HUES64 (cell line): Measurements from ENCODE around the gene ACSL4. TPM values are rescaled to one million over a fixed set of nuclear protein-coding genes. Genes with fewer than 3 reads are reported as not detected.

Experiments
- H3K27ac ChIP-seq: 2 replicates; pipeline ENCODE4 v1.7.0; 2013; ENCODE audit warnings: low read depth, low read length, inconsistent platforms
- H3K27me3 ChIP-seq: 2 replicates; pipeline ENCODE4 v1.6.1; 2013; ENCODE audit warnings: mild to moderate bottlenecking, low read length; ENCODE audit not compliant: insufficient read depth
- H3K36me3 ChIP-seq: 2 replicates; pipeline ENCODE4 v1.6.1; 2013; ENCODE audit warnings: mild to moderate bottlenecking, low read length; ENCODE audit not compliant: insufficient read depth
- H3K4me1 ChIP-seq: 2 replicates; pipeline ENCODE4 v1.6.1; 2013; ENCODE audit warnings: mild to moderate bottlenecking, low read length, moderate library complexity; ENCODE audit not compliant: insufficient read depth
- H3K4me3 ChIP-seq: 2 replicates; pipeline ENCODE4 v1.5.1; 2013; ENCODE audit warnings: mild to moderate bottlenecking, low read length, moderate library complexity
- H3K9ac ChIP-seq: 2 replicates; pipeline ENCODE4 v1.6.1; 2013; ENCODE audit warnings: mild to moderate bottlenecking, low read depth, low read length
- H3K9me3 ChIP-seq: 2 replicates; pipeline ENCODE4 v1.6.1; 2013; ENCODE audit warnings: low read depth, low read length; ENCODE audit not compliant: insufficient read depth
- whole genome bisulfite sequencing: fragments of 150-250, 120-280 bp; methylation state at CpG from one replicate; pipeline ENCODE4 v1.1.7; 2013; ENCODE audit warnings: missing lambda C conversion rate; 5-methylcytosine and 5-hydroxymethylcytosine counted together
- polyA plus RNA-seq, 2 experiments: library from polyadenylated mRNA; stranded (reverse); fragments of 50-300 nt; gene quantifications; one replicate each; pipeline ENCODE4 v1.2.3, GENCODE V29; 2013

Gene ACSL4
- polyA plus RNA-seq (2013, experiment 1 of 2): 39.9 TPM
- polyA plus RNA-seq (2013, experiment 2 of 2): 44.1 TPM

DNA sequence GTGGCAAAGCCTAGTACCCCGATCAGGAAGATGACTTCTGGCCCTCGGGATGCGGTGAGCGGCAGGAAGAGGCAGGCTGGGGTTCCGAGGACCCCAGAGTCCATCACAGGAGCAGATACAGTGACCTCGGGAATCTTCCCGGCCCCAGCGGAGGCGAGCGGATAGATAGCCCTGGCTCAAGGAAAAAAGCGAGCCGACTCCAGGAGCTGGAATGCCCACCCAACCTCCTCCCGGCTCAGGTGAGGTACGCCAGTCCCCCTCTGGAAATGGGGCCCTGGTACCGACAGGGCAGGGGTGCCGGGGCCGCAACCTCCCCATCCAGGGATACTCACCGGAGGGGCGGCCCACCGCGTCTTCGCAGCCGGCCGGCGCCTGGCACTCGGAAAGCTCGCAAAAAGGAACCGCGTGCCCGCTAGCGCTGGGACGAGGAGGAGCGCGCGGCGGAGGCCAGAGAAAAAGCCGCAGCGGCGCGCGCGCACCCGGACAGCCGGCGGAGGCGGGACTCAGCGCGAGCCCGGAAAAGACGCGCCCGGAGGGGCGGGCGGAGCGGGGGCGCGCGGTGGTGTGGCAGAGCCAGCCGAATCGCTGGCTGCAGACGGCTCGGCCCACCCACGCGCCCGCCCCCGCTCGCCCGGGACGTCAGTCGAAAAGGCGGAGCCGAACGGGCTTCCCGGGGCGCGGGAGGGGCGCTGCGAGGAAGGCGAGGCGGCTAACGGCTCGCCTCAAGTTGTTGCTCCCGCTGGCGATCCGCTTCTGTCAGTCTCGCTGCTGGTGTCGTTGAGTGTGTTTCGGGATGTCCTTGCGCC lies at the start of gene ACSL4:
ACSL4 (minus strand) TSS at position 451 of the 806 bp plus-strand sequence. CDS start 49,894 bp downstream, outside the sequence.
- H3K9ac ChIP-seq: peak within 1 kb of the TSS; percentile 75
- peak within 1 kb of the TSS; percentile 85 for H3K4me3 ChIP-seq
- peak within 1 kb of the TSS; percentile 68; the same call in 1 of the 2 replicates for H3K27ac ChIP-seq
- H3K9me3 ChIP-seq: no peaks in the 10 kb centered on the region
- under 1% methylated on average over 89 of the region's 89 CpGs for WGBS
- no peaks in the 10 kb centered on the region for H3K36me3 ChIP-seq
- 0 out of 2 replicates have a peak, but pooled peaks cover 7% of the 10 kb centered on the region for H3K4me1 ChIP-seq
- peaks cover 17% of the 10 kb centered on the region for H3K27me3 ChIP-seq

DNA sequence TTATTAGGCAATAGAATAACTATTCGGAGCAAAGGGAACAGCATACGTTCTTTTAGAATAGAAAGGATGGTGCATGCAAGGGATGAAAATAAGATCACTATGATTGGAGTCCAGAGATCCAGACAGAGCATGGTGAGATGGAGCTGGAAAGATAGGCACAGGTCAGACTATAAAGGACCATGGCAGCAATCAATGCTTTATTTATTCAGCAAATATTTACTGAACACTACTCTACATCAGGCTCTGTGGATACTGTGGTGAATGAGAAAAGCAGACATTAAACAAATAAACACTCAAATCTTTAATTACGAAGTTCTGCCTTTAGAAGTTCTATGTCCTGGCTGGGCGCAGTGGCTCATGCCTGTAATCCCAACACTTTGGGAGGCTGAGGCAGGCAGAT lies 44.7 kb upstream of the ACSL4 start:
- H3K36me3 ChIP-seq: no peaks in the 10 kb centered on the region
- H3K27me3 ChIP-seq: no peaks in the 10 kb centered on the region
- no peak overlapping the region for H3K9ac ChIP-seq
- H3K4me1 ChIP-seq: no peaks in the 10 kb centered on the region
- no peaks in the 10 kb centered on the region for H3K9me3 ChIP-seq
- 97% methylated on average over 4 of the region's 4 CpGs for WGBS
- H3K27ac ChIP-seq: no peak overlapping the region
- H3K4me3 ChIP-seq: no peak overlapping the region

DNA sequence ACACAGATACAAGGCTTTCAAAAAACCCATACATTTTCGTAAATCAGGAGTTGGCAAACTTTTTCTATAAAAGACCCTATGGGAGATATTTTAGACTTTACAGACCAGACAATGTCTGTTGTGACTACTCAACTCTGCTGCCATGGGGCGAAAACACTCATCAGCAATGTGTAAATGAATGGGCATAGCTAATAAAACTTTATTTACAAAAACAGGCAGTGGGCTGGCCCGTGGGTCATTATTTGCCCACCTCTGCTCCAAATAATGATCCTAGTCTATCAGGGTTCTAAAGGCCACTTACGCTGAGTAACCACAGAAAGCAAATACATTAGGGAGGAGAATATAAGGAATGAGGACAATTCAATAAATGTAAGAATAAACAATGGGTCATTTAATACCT lies 43.9 kb upstream of the ACSL4 start:
- Histone ChIP-seq H3K27me3 (no peaks in the 10 kb centered on the region), H3K9ac (no peak overlapping the region), H3K27ac (no peak overlapping the region), H3K9me3 (no peaks in the 10 kb centered on the region), H3K36me3 (no peaks in the 10 kb centered on the region), H3K4me3 (no peak overlapping the region), H3K4me1 (no peaks in the 10 kb centered on the region)
- WGBS: 100% methylated on average over 1 of the region's 4 CpGs

DNA sequence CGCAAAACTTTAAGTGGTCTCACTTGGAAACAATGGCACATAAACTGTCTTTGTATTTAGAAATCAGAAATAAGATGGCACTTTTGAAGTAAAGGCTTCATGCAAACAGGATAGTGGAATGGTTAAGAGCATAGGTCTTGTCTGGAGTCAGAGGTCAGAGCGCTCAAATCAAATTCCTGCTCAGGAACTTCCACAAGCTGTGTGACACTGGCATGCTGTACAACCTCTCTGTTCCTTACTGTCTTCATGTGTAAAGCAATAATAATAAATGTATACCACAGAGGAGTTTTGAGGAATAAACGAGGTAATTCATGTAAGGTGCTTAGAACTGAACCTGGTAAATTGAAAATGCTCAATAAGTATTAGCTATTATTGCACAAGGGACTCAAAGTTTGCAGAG lies 43.4 kb upstream of the ACSL4 start:
- Histone ChIP-seq H3K4me3 (no peak overlapping the region), H3K9me3 (no peaks in the 10 kb centered on the region), H3K36me3 (no peaks in the 10 kb centered on the region), H3K4me1 (no peaks in the 10 kb centered on the region), H3K27ac (no peak overlapping the region), H3K9ac (no peak overlapping the region), H3K27me3 (no peaks in the 10 kb centered on the region)
- WGBS: 89% methylated on average over 1 of the region's 3 CpGs

DNA sequence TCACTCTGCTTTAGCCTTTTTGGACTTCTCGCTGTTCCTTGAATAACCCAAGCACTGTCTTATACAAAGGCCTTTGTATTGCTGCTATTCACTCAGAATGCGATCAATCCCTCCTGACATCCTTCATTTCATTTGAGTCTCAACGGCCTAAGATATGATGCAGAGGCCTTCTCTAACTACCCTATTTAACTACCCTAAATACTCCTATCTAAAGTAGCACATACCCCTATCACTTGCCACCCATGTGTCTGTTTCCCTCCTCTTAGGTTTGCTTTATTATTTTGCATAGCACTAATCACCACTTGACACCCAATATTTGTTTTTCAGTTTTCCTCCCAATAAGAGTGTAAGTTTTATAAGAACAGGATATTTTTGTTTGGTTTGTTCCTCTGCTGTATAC lies 42.3 kb upstream of the ACSL4 start:
- no peak overlapping the region for H3K4me3 ChIP-seq
- no peaks in the 10 kb centered on the region for H3K4me1 ChIP-seq
- no peak overlapping the region for H3K27ac ChIP-seq
- no peak overlapping the region for H3K9ac ChIP-seq
- no peaks in the 10 kb centered on the region for H3K36me3 ChIP-seq
- H3K27me3 ChIP-seq: no peaks in the 10 kb centered on the region
- WGBS: 85% methylated on average over 3 of the region's 3 CpGs
- H3K9me3 ChIP-seq: no peaks in the 10 kb centered on the region

DNA sequence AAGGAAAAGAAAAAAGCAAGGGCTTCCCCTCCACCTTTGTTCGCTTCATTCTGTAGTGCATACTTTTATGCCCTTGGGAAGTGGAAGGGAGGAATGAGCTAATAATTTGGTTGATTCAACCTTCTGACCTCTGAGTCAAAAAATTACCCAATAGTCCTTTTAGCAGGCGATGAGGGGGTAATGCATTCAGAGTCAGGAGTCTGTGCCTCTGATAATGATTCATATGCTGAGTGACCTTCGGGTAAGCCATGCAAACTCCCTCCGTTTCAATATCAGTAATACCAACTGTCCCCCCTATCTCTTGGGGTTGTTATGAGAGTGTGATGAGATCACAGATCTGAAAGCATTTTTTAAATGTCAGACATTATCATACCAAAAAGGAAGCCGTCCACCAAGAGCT lies 41.6 kb upstream of the ACSL4 start:
- H3K4me3 ChIP-seq: no peak overlapping the region
- no peaks in the 10 kb centered on the region for H3K36me3 ChIP-seq
- H3K4me1 ChIP-seq: no peaks in the 10 kb centered on the region
- no peaks in the 10 kb centered on the region for H3K9me3 ChIP-seq
- no peak overlapping the region for H3K27ac ChIP-seq
- WGBS: 85% methylated on average over 3 of the region's 5 CpGs
- H3K9ac ChIP-seq: no peak overlapping the region
- H3K27me3 ChIP-seq: no peaks in the 10 kb centered on the region

DNA sequence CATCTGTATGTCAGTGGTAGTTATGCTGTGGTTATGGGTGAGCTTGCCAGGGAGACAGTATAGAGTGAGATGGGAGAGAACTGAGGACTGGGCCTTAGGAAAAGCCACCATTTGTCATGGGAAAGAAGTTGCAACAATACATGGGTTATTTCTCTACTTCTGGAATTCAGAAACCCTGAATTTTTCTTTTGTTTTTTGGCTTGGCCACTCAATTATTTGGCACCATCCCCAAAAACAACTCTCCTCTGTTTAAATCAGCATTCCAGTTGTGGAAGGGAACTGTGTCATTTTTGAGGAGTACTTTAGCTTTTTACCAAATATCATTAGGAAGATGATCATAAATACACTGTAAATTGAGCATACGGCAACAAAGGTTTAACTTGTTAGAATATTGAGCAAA lies 41.1 kb upstream of the ACSL4 start:
- H3K9ac ChIP-seq: no peak overlapping the region
- 100% methylated on average over 1 of the region's 1 CpG for whole genome bisulfite sequencing
- no peak overlapping the region for H3K27ac ChIP-seq

DNA sequence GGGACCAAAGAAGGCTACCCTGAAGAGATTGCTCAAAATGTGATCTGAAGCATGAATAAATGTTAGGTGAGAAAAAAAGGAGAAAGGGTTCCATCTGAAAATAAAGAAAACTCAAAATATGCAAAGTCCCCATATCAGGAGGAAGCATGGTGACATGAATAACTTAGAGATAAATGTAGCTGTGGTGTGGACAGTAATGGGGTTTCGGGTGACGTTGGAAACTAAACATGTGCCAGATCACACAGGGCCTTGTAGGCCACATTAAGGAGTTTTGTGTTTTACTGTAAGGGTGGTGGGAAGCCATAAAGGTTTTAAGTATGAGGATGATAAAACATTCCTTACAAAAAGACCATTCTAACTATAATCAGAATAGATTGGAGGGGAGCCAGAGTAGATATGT lies 40.3 kb upstream of the ACSL4 start:
- Histone ChIP-seq H3K27ac (no peak overlapping the region), H3K27me3 (no peaks in the 10 kb centered on the region), H3K4me1 (no peaks in the 10 kb centered on the region), H3K9me3 (no peaks in the 10 kb centered on the region), H3K4me3 (no peak overlapping the region), H3K9ac (no peak overlapping the region), H3K36me3 (no peaks in the 10 kb centered on the region)
- WGBS: 98% methylated on average over 2 of the region's 2 CpGs

More for the DNA sequence above, 41.1 kb upstream of the ACSL4 start:
- H3K4me1 ChIP-seq: no peaks in the 10 kb centered on the region
- H3K27me3 ChIP-seq: no peaks in the 10 kb centered on the region
- no peak overlapping the region for H3K4me3 ChIP-seq
- H3K9me3 ChIP-seq: no peaks in the 10 kb centered on the region
- no peaks in the 10 kb centered on the region for H3K36me3 ChIP-seq

DNA sequence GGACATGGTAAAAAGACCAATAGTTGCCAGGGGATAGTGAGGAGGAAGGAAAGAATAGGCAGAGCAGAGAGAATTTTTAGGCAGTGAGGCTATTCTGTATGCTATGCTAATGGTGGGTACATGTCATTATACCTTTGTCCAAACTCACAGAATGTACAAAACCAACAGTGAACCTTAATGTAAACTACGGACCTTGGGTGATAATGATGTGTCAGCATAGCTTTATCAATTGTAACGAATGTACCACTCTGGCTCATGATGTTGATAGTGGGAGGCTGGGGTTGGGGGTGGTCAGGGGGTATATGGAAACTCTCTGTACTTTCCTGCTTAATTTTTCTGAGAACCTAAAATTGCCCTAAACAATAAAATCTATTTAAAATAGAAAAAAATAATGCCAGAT lies 37.7 kb upstream of the ACSL4 start:
- Histone ChIP-seq H3K9me3 (no peaks in the 10 kb centered on the region), H3K27ac (no peak overlapping the region), H3K4me1 (no peaks in the 10 kb centered on the region), H3K9ac (no peak overlapping the region), H3K27me3 (no peaks in the 10 kb centered on the region), H3K36me3 (no peaks in the 10 kb centered on the region), H3K4me3 (no peak overlapping the region)
- 90% methylated on average over 2 of the region's 2 CpGs for WGBS

DNA sequence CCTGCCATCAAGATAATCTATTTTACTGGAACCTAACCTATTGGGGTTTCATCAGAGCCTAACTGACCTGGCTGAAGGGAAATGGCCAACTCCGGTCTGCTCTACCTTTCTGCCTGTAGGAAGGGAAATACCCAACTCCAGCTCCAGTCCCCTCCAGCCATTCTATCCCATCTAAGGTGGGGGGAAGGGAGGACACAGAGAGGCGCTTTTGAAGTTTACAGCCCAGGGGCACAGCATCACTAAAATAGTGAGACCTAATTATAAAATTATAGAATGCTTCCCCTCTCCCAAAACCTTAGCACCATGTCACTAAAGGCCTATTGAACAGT lies 27.8 kb upstream of the ACSL4 start:
- WGBS: no CpG with 5 or more reads among the region's 2 CpGs
- Histone ChIP-seq H3K9me3 (no peaks in the 10 kb centered on the region), H3K36me3 (no peaks in the 10 kb centered on the region), H3K9ac (no peak overlapping the region), H3K4me1 (peaks cover 9% of the 10 kb centered on the region), H3K4me3 (no peak overlapping the region), H3K27me3 (no peaks in the 10 kb centered on the region), H3K27ac (no peak overlapping the region)

DNA sequence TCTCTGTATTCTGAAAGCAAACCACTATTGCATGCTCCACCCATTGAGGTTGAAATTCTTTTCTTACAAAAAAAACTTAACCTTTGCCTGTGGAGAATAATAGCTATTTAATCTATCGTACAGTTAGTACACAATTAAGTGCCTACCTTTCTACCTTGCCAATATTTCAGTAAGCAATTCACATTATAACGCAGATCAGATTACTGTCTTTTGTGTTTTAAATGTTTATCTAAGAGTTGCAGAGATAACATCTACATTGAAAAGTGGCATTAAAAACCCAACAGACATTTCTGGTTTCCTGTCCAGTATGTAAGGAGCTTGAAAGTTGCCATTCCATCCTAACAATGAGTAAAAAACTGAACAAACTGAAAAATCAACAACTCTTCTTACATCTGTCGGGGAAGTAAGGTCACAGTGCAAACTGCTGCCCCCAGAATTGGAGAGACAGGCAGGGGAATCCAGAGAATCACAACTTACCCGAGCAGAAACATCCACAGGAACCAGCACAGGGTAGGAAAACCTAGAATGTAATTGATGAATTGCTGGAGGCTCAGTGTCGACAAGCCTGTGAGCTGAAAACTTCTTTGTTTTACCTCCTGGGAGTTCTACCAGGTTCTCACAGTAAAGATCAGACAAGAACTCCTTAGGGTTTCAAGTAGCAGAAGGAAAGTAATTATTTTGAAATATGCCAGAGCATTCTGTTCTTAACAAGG lies 27.3 kb upstream of the ACSL4 start:
- Histone ChIP-seq H3K27ac (no peak overlapping the region), H3K4me1 (peaks cover 9% of the 10 kb centered on the region), H3K9me3 (no peaks in the 10 kb centered on the region), H3K9ac (no peak overlapping the region), H3K36me3 (no peaks in the 10 kb centered on the region), H3K4me3 (no peak overlapping the region), H3K27me3 (no peaks in the 10 kb centered on the region)
- 43% methylated on average over 3 of the region's 5 CpGs for WGBS
